ENCODE measurements around the gene ADSS2. TPM values are rescaled to one million over a fixed set of nuclear protein-coding genes. Genes with fewer than 3 reads are reported as not detected.

Gene ADSS2
- total RNA-seq, 1 experiment from 2014 or later = 46.2 TPM

GRCh38 chr1:244444854-244445253 is 6.9 kb downstream of the ADSS2 start:
- TF ChIP-seq CEBPB (IDR thresholded peaks at IDR 0.05; ENCODE audit: low read depth) (no peak), CBX3 (IDR thresholded peaks at IDR 0.05; ENCODE audit: low read depth) (no peak), RAD21 (IDR thresholded peaks at IDR 0.05; ENCODE audit: low read depth) (no peak), ATF3 (IDR thresholded peaks at IDR 0.05) (no peak), SP1 (IDR thresholded peaks at IDR 0.05; ENCODE audit: low read depth) (no peak), SIN3A (IDR thresholded peaks at IDR 0.05; ENCODE audit: low read depth) (no peak), EZH2 (IDR thresholded peaks at IDR 0.05) (no peak), EZH2phosphoT487 (IDR thresholded peaks at IDR 0.05; ENCODE audit: borderline replicate concordance) (no peak)
- peaks cover 4% of the 10 kb centered on the region; the same call in 1 of the 2 replicates for H4K20me1 ChIP-seq (ENCODE audit: insufficient read depth)
- H3K27ac ChIP-seq (ENCODE audit: low read depth, low read length) = no peak overlapping the region
- peaks cover 3 to 11% of the 10 kb centered on the region in 2 experiments; a peak in 2 of 4 replicates for H3K36me3 ChIP-seq (ENCODE audit: control insufficient read depth in 1 of 2, insufficient read depth in 2 of 2, low read length in 2 of 2)
- H3K9me2 ChIP-seq (ENCODE audit: insufficient read depth) = no peaks in the 10 kb centered on the region
- H3K4me2 ChIP-seq (ENCODE audit: low read length) = no peak overlapping the region
- no peak overlapping the region for H2AFZ ChIP-seq (ENCODE audit: low read depth, low read length, poor library complexity, severe bottlenecking)
- H3K4me3 ChIP-seq (replicated peaks in 1 of 2; ENCODE audit: low read depth in 1 of 2, low read length in 2 of 2) = no peak overlapping the region
- BruUV-seq (replicated peaks) = no TSS peak
- intact Hi-C loops (cut with micrococcal nuclease) = no loop called here
- H3K27me3 ChIP-seq (ENCODE audit: insufficient read depth, low read length) = no peaks in the 10 kb centered on the region
- no peak for ATAC-seq
- H3K9me3 ChIP-seq (ENCODE audit: control insufficient read depth in 1 of 2, insufficient read depth in 1 of 2, low read depth in 1 of 2, low read length in 2 of 2) = no peaks in the 10 kb centered on the region
- H3K4me1 ChIP-seq (ENCODE audit: control insufficient read depth in 1 of 2, insufficient read depth in 2 of 2, low read length in 2 of 2) = peaks cover under 1 to 4% of the 10 kb centered on the region in 2 experiments; a peak in 3 of 4 replicates
- H3K9ac ChIP-seq (ENCODE audit: low read length) = no peak overlapping the region
- ChIA-PET RAD21 (ENCODE audit: low non-redundant PET in 1 of 2, low total read pairs in 2 of 2, uncharacterized antibody in 2 of 2, unreplicated experiment in 2 of 2) (no interaction called here), CTCF (no interaction called here), POLR2A (no interaction called here)
- no peak for DNase-seq (ENCODE audit: low read depth, low spot score)
- peaks cover 96% of the 10 kb centered on the region for H3K79me2 ChIP-seq (ENCODE audit: insufficient read depth, low read length)

- H4K20me1 ChIP-seq (ENCODE audit: insufficient read depth) = peaks cover 4% of the 10 kb centered on the region; the same call in 1 of the 2 replicates
- H3K9me3 ChIP-seq (ENCODE audit: control insufficient read depth in 1 of 2, insufficient read depth in 1 of 2, low read depth in 1 of 2, low read length in 2 of 2) = no peaks in the 10 kb centered on the region
- H3K27ac ChIP-seq (ENCODE audit: low read depth, low read length) = no peak overlapping the region
- CTCF ChIA-PET = no interaction called here
- H3K4me2 ChIP-seq (ENCODE audit: low read length) = no peak overlapping the region
- peaks cover 6 to 19% of the 10 kb centered on the region in 2 experiments; a peak in 2 of 4 replicates for H3K4me1 ChIP-seq (ENCODE audit: control insufficient read depth in 1 of 2, insufficient read depth in 2 of 2, low read length in 2 of 2)
- H3K79me2 ChIP-seq (ENCODE audit: insufficient read depth, low read length) = peaks cover 96% of the 10 kb centered on the region
- no peaks in the 10 kb centered on the region for H3K27me3 ChIP-seq (ENCODE audit: insufficient read depth, low read length)
- no peak overlapping the region for H2AFZ ChIP-seq (ENCODE audit: low read depth, low read length, poor library complexity, severe bottlenecking)
- H3K4me3 ChIP-seq (replicated peaks in 1 of 2; ENCODE audit: low read depth in 1 of 2, low read length in 2 of 2) = no peak overlapping the region
- H3K9ac ChIP-seq (ENCODE audit: low read length) = no peak overlapping the region
- intact Hi-C loops (cut with micrococcal nuclease) = no loop called here
- no peak for DNase-seq (ENCODE audit: low read depth, low spot score)
- BruUV-seq (replicated peaks) = no TSS peak
- POLR2A ChIA-PET = no interaction called here
- no peaks in the 10 kb centered on the region for H3K9me2 ChIP-seq (ENCODE audit: insufficient read depth)
- ATAC-seq = no peak
- H3K36me3 ChIP-seq (ENCODE audit: control insufficient read depth in 1 of 2, insufficient read depth in 2 of 2, low read length in 2 of 2) = 0 out of 4 replicates have a peak, but pooled peaks cover 0 to 10% of the 10 kb centered on the region in 2 experiments
- RAD21 ChIA-PET (ENCODE audit: low non-redundant PET in 1 of 2, low total read pairs in 2 of 2, uncharacterized antibody in 2 of 2, unreplicated experiment in 2 of 2) = no interaction called here
- TF ChIP-seq, protein P1, sequence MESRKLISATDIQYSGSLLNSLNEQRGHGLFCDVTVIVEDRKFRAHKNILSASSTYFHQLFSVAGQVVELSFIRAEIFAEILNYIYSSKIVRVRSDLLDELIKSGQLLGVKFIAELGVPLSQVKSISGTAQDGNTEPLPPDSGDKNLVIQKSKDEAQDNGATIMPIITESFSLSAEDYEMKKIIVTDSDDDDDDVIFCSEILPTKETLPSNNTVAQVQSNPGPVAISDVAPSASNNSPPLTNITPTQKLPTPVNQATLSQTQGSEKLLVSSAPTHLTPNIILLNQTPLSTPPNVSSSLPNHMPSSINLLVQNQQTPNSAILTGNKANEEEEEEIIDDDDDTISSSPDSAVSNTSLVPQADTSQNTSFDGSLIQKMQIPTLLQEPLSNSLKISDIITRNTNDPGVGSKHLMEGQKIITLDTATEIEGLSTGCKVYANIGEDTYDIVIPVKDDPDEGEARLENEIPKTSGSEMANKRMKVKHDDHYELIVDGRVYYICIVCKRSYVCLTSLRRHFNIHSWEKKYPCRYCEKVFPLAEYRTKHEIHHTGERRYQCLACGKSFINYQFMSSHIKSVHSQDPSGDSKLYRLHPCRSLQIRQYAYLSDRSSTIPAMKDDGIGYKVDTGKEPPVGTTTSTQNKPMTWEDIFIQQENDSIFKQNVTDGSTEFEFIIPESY (IDR thresholded peaks at IDR 0.05; ENCODE audit: extremely low read depth, insufficient replicate concordance, low read length) = no peak
- TF ChIP-seq EZH2 (IDR thresholded peaks at IDR 0.05) = no peak
- no peak for TF ChIP-seq EZH2phosphoT487 (IDR thresholded peaks at IDR 0.05; ENCODE audit: borderline replicate concordance)
- TF ChIP-seq ATF3 (IDR thresholded peaks at IDR 0.05) = no peak
- TF ChIP-seq SRF (IDR thresholded peaks at IDR 0.05; ENCODE audit: low read depth) = no peak
- TF ChIP-seq ELF1 (IDR thresholded peaks at IDR 0.05; ENCODE audit: borderline replicate concordance, low read depth) = no peak
- no peak for TF ChIP-seq RAD21 (IDR thresholded peaks at IDR 0.05; ENCODE audit: low read depth)
- no peak for TF ChIP-seq SIN3A (IDR thresholded peaks at IDR 0.05; ENCODE audit: low read depth)
- no peak for TF ChIP-seq YY1 (IDR thresholded peaks at IDR 0.05; ENCODE audit: extremely low read depth, insufficient replicate concordance, low read depth, low read length)
- no peak for TF ChIP-seq CBX3 (IDR thresholded peaks at IDR 0.05; ENCODE audit: low read depth)
- no peak for TF ChIP-seq FOSL1 (IDR thresholded peaks at IDR 0.05; ENCODE audit: low read depth)
- no peak for TF ChIP-seq EGR1 (IDR thresholded peaks at IDR 0.05; ENCODE audit: low read depth)
- no peak for TF ChIP-seq ZFX (IDR thresholded peaks at IDR 0.05)
These were observed 8.9 kb downstream of the ADSS2 start for GRCh38 chr1:244442850-244443249.

Measured in HCT116 (cell line).